SK-N-MC (cell line): ENCODE measurements around the gene ID2.

ENCODE experiments used
- DNase-seq: peaks from one replicate; pipeline ENCODE4 v3.0.0-alpha.2; 2011; ENCODE audit warnings: low read depth, low spot score
- H3K27ac ChIP-seq: fragments of 200-600 bp; sonication (generic); 2 replicates; pipeline ENCODE4 v1.5.1; 2016; ENCODE audit warnings: mixed run types
- H3K36me3 ChIP-seq: fragments of 200-600 bp; sonication (generic); 2 replicates; pipeline ENCODE4 v1.6.1; 2017; ENCODE audit warnings: antibody characterized with exemption, low read length, mixed read lengths; ENCODE audit not compliant: insufficient read depth
- H3K4me3 ChIP-seq: fragments of 200-600 bp; sonication (generic); 2 replicates; pipeline ENCODE4 v1.5.1; 2016
- H3K9ac ChIP-seq: fragments of 200-600 bp; sonication (generic); 2 replicates; pipeline ENCODE4 v1.8.0; 2017; ENCODE audit warnings: mixed run types, mixed read lengths; ENCODE audit not compliant: insufficient read length
- H3K9me3 ChIP-seq: fragments of 200-600 bp; sonication (generic); 2 replicates; pipeline ENCODE4 v1.6.1; 2017; ENCODE audit warnings: low read depth, mild to moderate bottlenecking, antibody characterized with exemption, low read length, moderate library complexity, mixed read lengths
- EZH2 ChIP-seq: fragments of 200-600 bp; sonication (generic); IDR thresholded peaks from one replicate; pipeline ENCODE4 v1.6.1; 2017; ENCODE audit warnings: antibody characterized with exemption
- FOXP2 ChIP-seq: optimal IDR thresholded peaks from 2 replicates; pipeline ENCODE3; 2011; ENCODE audit warnings: mild to moderate bottlenecking, moderate library complexity; ENCODE audit not compliant: insufficient read depth; ENCODE audit errors: extremely low read length, control extremely low read depth
- POLR2AphosphoS5 ChIP-seq: IDR thresholded peaks from 2 replicates; pipeline ENCODE4 v1.6.1; 2012; ENCODE audit warnings: mild to moderate bottlenecking, low read depth, low read length, borderline replicate concordance

ID2 gene

GRCh38 chr2:8661736-8662135, 20.1 kb upstream of the ID2 start:
- DNase-seq, result no peak
- Histone ChIP-seq H3K9ac (no peak overlapping the region), H3K9me3 (no peaks in the 10 kb centered on the region), H3K36me3 (no peaks in the 10 kb centered on the region), H3K4me3 (no peak overlapping the region), H3K27ac (no peak overlapping the region)
- TF ChIP-seq POLR2AphosphoS5, result no peak
- TF ChIP-seq EZH2, result no peak
- TF ChIP-seq FOXP2, result no peak

- H3K9ac ChIP-seq, result no peak overlapping the region
- H3K36me3 ChIP-seq, result no peaks in the 10 kb centered on the region
- H3K9me3 ChIP-seq, result no peaks in the 10 kb centered on the region
- H3K4me3 ChIP-seq, result no peak overlapping the region
- DNase-seq, result no peak
- no peak overlapping the region; the same call in 1 of the 2 replicates for H3K27ac ChIP-seq
- TF ChIP-seq EZH2 (no peak), POLR2AphosphoS5 (no peak), FOXP2 (no peak)
Observed at GRCh38 chr2:8662239-8662879, 19.5 kb upstream of the ID2 start.

- no peak overlapping the region for H3K9ac ChIP-seq
- no peaks in the 10 kb centered on the region for H3K36me3 ChIP-seq
- H3K4me3 ChIP-seq, result no peak overlapping the region
- DNase-seq, result no peak
- H3K9me3 ChIP-seq, result no peaks in the 10 kb centered on the region
- no peak for TF ChIP-seq FOXP2
- no peak for TF ChIP-seq EZH2
- TF ChIP-seq POLR2AphosphoS5, result no peak
- H3K27ac ChIP-seq, result no peak overlapping the region
Observed at GRCh38 chr2:8663997-8664396, 17.9 kb upstream of the ID2 start.

GRCh38 chr2:8666581-8666980, 15.3 kb upstream of the ID2 start:
- no peak for DNase-seq
- no peak overlapping the region for H3K27ac ChIP-seq
- no peak overlapping the region for H3K4me3 ChIP-seq
- TF ChIP-seq EZH2 (no peak), FOXP2 (no peak), POLR2AphosphoS5 (no peak)
- no peaks in the 10 kb centered on the region for H3K36me3 ChIP-seq
- H3K9me3 ChIP-seq, result no peaks in the 10 kb centered on the region
- no peak overlapping the region for H3K9ac ChIP-seq

- no peaks in the 10 kb centered on the region for H3K36me3 ChIP-seq
- TF ChIP-seq FOXP2 (no peak), EZH2 (no peak), POLR2AphosphoS5 (no peak)
- no peak overlapping the region for H3K9ac ChIP-seq
- no peaks in the 10 kb centered on the region for H3K9me3 ChIP-seq
- H3K4me3 ChIP-seq, result no peak overlapping the region
- no peak overlapping the region for H3K27ac ChIP-seq
- no peak for DNase-seq
Observed at GRCh38 chr2:8667896-8668512, 13.9 kb upstream of the ID2 start.

GRCh38 chr2:8669157-8669817, 12.6 kb upstream of the ID2 start:
- no peak overlapping the region for H3K4me3 ChIP-seq
- no peaks in the 10 kb centered on the region for H3K36me3 ChIP-seq
- no peak for DNase-seq
- H3K9me3 ChIP-seq, result no peaks in the 10 kb centered on the region; the same call in 1 of the 2 replicates
- TF ChIP-seq POLR2AphosphoS5 (no peak), EZH2 (no peak), FOXP2 (no peak)
- H3K9ac ChIP-seq, result no peak overlapping the region
- H3K27ac ChIP-seq, result no peak overlapping the region

- 0 out of 2 replicates have a peak, but pooled peaks cover 2% of the 10 kb centered on the region for H3K36me3 ChIP-seq
- no peak overlapping the region for H3K4me3 ChIP-seq
- no peak overlapping the region for H3K27ac ChIP-seq
- no peak overlapping the region for H3K9ac ChIP-seq
- H3K9me3 ChIP-seq, result no peaks in the 10 kb centered on the region; the same call in 1 of the 2 replicates
- DNase-seq, result no peak
- TF ChIP-seq POLR2AphosphoS5 (no peak), FOXP2 (no peak), EZH2 (no peak)
Observed at GRCh38 chr2:8670580-8670979, 11.3 kb upstream of the ID2 start.

GRCh38 chr2:8671176-8671575, 10.7 kb upstream of the ID2 start:
- no peak for DNase-seq
- TF ChIP-seq FOXP2 (no peak), POLR2AphosphoS5 (no peak), EZH2 (no peak)
- Histone ChIP-seq H3K27ac (no peak overlapping the region), H3K9me3 (no peaks in the 10 kb centered on the region; the same call in 1 of the 2 replicates), H3K4me3 (no peak overlapping the region), H3K36me3 (0 out of 2 replicates have a peak, but pooled peaks cover 3% of the 10 kb centered on the region), H3K9ac (no peak overlapping the region)
